ENCODE results near the gene RUFY4.

The RUFY4 gene

DNA sequence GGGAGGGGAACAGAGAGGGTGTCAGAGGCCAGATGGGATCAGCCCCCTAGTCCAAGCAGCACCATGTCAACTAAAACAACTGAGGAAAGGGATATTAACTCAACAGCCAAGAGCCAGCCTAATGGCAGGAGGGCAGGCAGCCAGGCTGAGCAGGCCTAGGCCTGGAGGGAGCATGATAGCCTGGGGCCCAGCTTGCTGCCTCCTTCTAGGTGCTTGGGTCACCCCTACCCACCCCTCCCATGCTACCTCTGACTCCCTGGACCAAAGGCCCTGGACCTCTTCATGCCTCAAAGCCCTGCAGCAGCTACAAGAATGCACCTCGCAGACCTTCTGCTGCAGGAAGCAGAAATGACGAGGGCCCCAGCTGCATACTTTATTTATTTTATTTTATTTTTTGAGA is 44.2 kb upstream of the RUFY4 start:
- Histone ChIP-seq H3K27ac (ENCODE audit: low read depth in 2 of 2, low read length in 2 of 2) (no peak overlapping the region), H3K27me3 (ENCODE audit: control insufficient read depth in 2 of 2, insufficient read depth in 2 of 2, low read length in 2 of 2) (no peaks in the 10 kb centered on the region), H3K4me3 (ENCODE audit: low read length in 2 of 2) (no peak overlapping the region), H3K9me3 (ENCODE audit: control insufficient read depth in 2 of 2, low read length in 2 of 2) (no peaks in the 10 kb centered on the region), H3K9ac (ENCODE audit: low read depth in 1 of 2, low read length in 2 of 2) (no peak overlapping the region), H3K36me3 (ENCODE audit: control insufficient read depth in 2 of 2, insufficient read depth in 2 of 2, low read length in 2 of 2) (no peaks in the 10 kb centered on the region), H3K4me1 (ENCODE audit: control insufficient read depth in 2 of 2, insufficient read depth in 2 of 2, low read length in 2 of 2) (no peaks in the 10 kb centered on the region)

DNA sequence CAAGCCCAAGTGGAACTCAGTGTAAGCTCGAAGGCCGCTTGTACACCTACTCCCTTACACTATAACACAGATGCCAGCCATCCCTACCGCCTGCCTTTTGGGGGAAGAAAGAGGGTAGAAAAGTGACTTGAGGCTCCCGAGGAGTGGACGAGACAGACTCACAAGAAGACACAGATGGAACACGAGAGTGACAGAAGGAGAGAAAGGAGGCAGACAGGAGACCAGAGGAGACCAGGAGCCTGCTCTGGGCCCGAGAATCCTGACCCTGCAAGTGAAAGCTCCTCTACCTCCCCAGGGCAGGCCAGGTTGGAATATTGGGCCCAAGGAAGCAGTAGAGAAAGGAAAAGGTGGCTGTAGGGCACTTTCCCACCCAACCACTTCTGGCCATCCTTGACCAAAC is 42.8 kb upstream of the RUFY4 start:
- Histone ChIP-seq H3K27me3 (ENCODE audit: control insufficient read depth in 2 of 2, insufficient read depth in 2 of 2, low read length in 2 of 2) (no peaks in the 10 kb centered on the region), H3K36me3 (ENCODE audit: control insufficient read depth in 2 of 2, insufficient read depth in 2 of 2, low read length in 2 of 2) (no peaks in the 10 kb centered on the region), H3K4me3 (ENCODE audit: low read length in 2 of 2) (no peak overlapping the region), H3K27ac (ENCODE audit: low read depth in 2 of 2, low read length in 2 of 2) (no peak overlapping the region), H3K9ac (ENCODE audit: low read depth in 1 of 2, low read length in 2 of 2) (no peak overlapping the region), H3K9me3 (ENCODE audit: control insufficient read depth in 2 of 2, low read length in 2 of 2) (no peaks in the 10 kb centered on the region), H3K4me1 (ENCODE audit: control insufficient read depth in 2 of 2, insufficient read depth in 2 of 2, low read length in 2 of 2) (no peaks in the 10 kb centered on the region)

DNA sequence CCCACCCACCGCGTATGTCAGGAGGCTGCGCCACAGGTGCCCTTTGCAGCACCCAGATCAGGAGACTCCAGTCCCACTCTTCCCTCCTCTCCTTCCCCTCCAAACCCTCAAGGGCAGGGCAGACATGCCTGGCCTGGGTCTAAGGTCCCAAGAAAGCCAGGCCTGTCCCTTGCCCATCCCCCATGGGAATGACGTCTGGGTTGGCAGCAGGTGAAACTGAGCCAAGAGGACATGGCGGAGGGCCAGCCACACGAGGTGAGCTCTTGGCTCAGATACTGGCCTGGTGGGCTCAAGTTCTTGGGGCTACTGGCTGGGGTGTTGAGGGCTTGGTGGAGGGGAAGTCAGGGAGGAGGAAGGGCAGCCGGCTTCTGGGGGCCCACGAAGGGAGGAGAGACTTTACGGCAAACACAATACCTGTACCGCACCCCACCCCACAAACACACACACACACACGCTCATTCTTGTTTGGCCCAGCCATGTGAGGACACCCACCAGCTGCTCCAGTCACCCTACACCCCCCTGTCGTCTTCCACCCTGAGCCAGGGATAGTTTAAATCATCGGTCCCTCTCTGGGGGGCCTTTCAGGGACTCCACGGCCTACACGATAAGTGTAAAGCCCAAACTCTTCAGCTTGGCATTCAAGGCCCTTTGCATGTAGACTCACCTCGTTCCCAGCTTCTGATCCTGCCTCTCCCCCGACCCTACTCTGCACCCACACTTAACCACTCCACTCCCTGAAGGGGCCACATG is 42.2 kb upstream of the RUFY4 start:
- H3K27ac ChIP-seq (ENCODE audit: low read depth in 2 of 2, low read length in 2 of 2) = no peak overlapping the region
- H3K4me1 ChIP-seq (ENCODE audit: control insufficient read depth in 2 of 2, insufficient read depth in 2 of 2, low read length in 2 of 2) = no peaks in the 10 kb centered on the region
- no peak overlapping the region for H3K9ac ChIP-seq (ENCODE audit: low read depth in 1 of 2, low read length in 2 of 2)

DNA sequence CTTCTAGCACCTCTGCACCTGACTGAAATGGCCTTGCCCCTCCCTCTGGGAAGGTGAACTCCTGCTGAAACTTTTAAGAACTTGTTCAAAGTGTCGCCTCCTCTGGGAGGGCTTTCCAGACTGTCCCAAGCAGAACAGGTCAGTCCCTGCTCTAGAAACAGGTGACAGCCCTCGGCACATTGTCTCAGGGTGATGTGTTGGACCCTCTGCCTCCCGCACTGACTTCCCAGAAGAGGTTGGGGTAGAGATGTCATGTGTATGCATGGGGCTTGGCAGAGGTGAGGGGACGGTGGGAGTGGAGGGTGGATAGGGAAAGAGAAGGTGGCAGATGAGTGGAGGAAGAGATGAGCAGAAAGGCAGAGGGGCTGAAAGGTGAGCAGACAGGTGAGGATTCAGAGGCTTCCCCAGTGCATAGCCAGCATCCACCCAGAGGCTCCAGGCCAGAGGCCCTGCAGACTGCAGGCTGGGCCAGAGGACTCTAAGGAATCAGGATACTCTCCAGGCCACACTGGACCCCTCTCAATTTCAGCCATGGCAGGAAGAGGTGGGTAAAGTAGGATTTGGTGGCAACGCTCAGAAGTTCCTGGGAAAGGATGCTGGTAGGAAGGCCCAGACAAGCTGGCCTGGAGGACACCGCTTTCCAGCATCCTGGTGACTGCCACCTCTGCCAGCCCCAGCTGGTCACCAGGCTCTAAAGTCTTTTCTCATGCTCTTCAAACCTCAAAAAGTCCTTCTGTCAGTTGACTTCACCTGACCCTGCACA is 41.4 kb upstream of the RUFY4 start:
- no peak overlapping the region for H3K4me3 ChIP-seq (ENCODE audit: low read length in 2 of 2)
- H3K4me1 ChIP-seq (ENCODE audit: control insufficient read depth in 2 of 2, insufficient read depth in 2 of 2, low read length in 2 of 2) = no peaks in the 10 kb centered on the region
- H3K27ac ChIP-seq (ENCODE audit: low read depth in 2 of 2, low read length in 2 of 2) = no peak overlapping the region
- H3K36me3 ChIP-seq (ENCODE audit: control insufficient read depth in 2 of 2, insufficient read depth in 2 of 2, low read length in 2 of 2) = no peaks in the 10 kb centered on the region
- H3K27me3 ChIP-seq (ENCODE audit: control insufficient read depth in 2 of 2, insufficient read depth in 2 of 2, low read length in 2 of 2) = no peaks in the 10 kb centered on the region
- no peaks in the 10 kb centered on the region for H3K9me3 ChIP-seq (ENCODE audit: control insufficient read depth in 2 of 2, low read length in 2 of 2)
- no peak overlapping the region for H3K9ac ChIP-seq (ENCODE audit: low read depth in 1 of 2, low read length in 2 of 2)

More for the DNA sequence above, 42.2 kb upstream of the RUFY4 start:
- no peaks in the 10 kb centered on the region for H3K36me3 ChIP-seq (ENCODE audit: control insufficient read depth in 2 of 2, insufficient read depth in 2 of 2, low read length in 2 of 2)
- H3K27me3 ChIP-seq (ENCODE audit: control insufficient read depth in 2 of 2, insufficient read depth in 2 of 2, low read length in 2 of 2) = no peaks in the 10 kb centered on the region
- no peak overlapping the region for H3K4me3 ChIP-seq (ENCODE audit: low read length in 2 of 2)
- H3K9me3 ChIP-seq (ENCODE audit: control insufficient read depth in 2 of 2, low read length in 2 of 2) = no peaks in the 10 kb centered on the region

DNA sequence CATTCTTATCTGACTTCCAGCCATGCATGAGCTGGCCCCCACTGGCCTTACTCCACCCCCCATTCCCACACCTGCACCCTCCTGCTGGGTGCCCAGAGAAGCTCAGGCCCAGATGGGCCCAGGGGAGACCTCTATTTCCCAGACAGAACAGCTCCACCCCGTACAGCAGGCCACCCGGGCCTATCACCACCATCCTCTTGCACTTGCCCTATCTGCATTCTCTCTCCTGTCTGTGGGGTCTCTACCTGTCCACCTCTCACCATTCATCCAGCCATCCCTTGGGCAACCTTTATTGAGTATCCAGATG is 40.9 kb upstream of the RUFY4 start:
- no peak overlapping the region for H3K4me3 ChIP-seq (ENCODE audit: low read length in 2 of 2)
- H3K27ac ChIP-seq (ENCODE audit: low read depth in 2 of 2, low read length in 2 of 2) = no peak overlapping the region
- H3K4me1 ChIP-seq (ENCODE audit: control insufficient read depth in 2 of 2, insufficient read depth in 2 of 2, low read length in 2 of 2) = no peaks in the 10 kb centered on the region
- H3K27me3 ChIP-seq (ENCODE audit: control insufficient read depth in 2 of 2, insufficient read depth in 2 of 2, low read length in 2 of 2) = no peaks in the 10 kb centered on the region
- no peak overlapping the region for H3K9ac ChIP-seq (ENCODE audit: low read depth in 1 of 2, low read length in 2 of 2)
- no peaks in the 10 kb centered on the region for H3K9me3 ChIP-seq (ENCODE audit: control insufficient read depth in 2 of 2, low read length in 2 of 2)
- no peaks in the 10 kb centered on the region for H3K36me3 ChIP-seq (ENCODE audit: control insufficient read depth in 2 of 2, insufficient read depth in 2 of 2, low read length in 2 of 2)

DNA sequence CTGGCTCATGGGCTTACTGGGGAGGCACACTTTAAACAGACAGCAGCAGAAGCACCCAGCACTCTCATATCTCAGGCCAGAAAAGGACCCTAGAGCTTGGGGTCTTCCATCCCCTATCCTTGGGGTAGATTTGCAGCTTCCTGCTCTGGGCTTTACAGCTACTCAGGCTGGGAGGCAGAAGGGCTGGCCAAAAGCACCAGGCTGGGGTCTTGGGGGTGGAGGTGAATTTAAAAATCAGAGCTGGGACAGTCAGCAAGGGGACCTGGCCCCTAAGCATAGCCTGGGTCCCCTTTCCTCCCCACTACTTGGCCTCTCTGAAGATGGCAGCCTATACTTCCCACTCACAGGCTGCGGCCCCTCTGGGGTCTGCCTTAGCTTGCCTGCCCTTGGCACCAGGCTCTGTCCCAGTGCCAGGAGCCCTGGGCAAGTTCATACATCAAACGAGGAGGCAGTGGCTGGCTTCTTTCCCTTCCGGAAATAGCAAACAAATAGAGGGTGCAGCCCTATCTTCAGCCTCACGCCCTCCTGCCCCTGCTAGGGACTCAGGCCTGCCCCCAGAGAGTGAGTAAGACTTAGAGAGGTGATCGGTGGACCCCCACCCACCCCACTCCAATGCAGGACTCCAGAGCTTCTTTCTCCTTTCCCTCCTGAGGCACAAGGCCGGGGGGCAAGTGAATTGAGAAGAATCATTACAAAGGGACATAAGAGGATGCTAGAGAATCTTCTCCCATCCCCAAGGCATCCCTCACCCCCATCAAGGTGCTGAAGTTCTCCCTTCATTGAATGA is 40.3 kb upstream of the RUFY4 start:
- no peak overlapping the region for H3K27ac ChIP-seq (ENCODE audit: low read depth in 2 of 2, low read length in 2 of 2)
- no peaks in the 10 kb centered on the region for H3K4me1 ChIP-seq (ENCODE audit: control insufficient read depth in 2 of 2, insufficient read depth in 2 of 2, low read length in 2 of 2)
- H3K36me3 ChIP-seq (ENCODE audit: control insufficient read depth in 2 of 2, insufficient read depth in 2 of 2, low read length in 2 of 2) = no peaks in the 10 kb centered on the region
- no peak overlapping the region for H3K9ac ChIP-seq (ENCODE audit: low read depth in 1 of 2, low read length in 2 of 2)
- no peaks in the 10 kb centered on the region for H3K9me3 ChIP-seq (ENCODE audit: control insufficient read depth in 2 of 2, low read length in 2 of 2)
- peaks cover 0 to 2% of the 10 kb centered on the region in 2 donors for H3K27me3 ChIP-seq (ENCODE audit: control insufficient read depth in 2 of 2, insufficient read depth in 2 of 2, low read length in 2 of 2)
- no peak overlapping the region for H3K4me3 ChIP-seq (ENCODE audit: low read length in 2 of 2)

DNA sequence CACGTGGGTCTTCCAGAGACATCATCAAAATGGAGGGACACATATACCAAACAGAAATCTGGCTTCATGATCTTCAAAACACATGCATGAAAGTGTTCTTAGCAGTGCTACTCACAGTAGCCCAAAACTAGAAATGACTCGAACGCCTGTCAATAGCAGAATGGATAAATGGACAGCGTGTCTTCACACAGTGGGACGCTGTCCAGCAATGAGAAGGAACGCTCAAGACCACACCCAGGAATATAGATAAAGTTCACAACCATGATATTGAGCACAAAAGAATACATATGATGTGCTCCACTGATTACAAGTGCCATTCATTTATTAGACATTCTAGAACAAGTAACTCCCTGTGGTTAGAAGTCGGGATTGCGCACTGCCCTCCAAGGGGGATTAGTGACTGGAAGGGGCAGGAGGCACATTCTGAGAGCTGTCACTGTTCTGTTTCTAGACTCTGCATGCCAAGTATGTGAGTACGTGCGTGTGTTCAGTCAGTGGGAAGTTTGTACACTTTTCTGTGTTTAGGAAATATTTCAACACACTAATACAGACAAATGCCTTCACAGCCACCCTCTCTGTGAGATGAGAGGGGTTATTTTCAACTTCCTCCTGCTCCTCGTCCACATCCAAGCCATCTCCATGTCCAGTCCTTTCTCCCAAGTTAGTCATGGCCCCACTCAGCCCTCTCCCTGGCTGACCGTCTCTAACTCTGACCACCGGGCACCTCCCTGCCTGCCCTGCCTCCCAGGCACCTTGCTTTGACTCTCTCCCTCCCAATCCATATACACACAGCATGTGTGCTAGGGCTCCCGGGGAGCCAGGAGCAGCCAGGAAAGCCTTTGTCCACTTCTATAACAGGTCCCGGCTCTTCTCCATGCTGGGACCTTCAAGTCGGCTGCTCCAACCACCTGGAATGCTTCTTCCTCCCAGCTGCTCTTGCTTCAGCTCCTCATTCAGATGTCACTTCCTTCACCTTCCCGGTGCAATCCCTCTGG is 39.4 kb upstream of the RUFY4 start:
- Histone ChIP-seq H3K27me3 (ENCODE audit: control insufficient read depth in 2 of 2, insufficient read depth in 2 of 2, low read length in 2 of 2) (peaks cover 0 to 7% of the 10 kb centered on the region in 2 donors), H3K4me3 (ENCODE audit: low read length in 2 of 2) (no peak overlapping the region), H3K9ac (ENCODE audit: low read depth in 1 of 2, low read length in 2 of 2) (no peak overlapping the region), H3K4me1 (ENCODE audit: control insufficient read depth in 2 of 2, insufficient read depth in 2 of 2, low read length in 2 of 2) (no peaks in the 10 kb centered on the region), H3K36me3 (ENCODE audit: control insufficient read depth in 2 of 2, insufficient read depth in 2 of 2, low read length in 2 of 2) (no peaks in the 10 kb centered on the region), H3K9me3 (ENCODE audit: control insufficient read depth in 2 of 2, low read length in 2 of 2) (no peaks in the 10 kb centered on the region), H3K27ac (ENCODE audit: low read depth in 2 of 2, low read length in 2 of 2) (no peak overlapping the region)

DNA sequence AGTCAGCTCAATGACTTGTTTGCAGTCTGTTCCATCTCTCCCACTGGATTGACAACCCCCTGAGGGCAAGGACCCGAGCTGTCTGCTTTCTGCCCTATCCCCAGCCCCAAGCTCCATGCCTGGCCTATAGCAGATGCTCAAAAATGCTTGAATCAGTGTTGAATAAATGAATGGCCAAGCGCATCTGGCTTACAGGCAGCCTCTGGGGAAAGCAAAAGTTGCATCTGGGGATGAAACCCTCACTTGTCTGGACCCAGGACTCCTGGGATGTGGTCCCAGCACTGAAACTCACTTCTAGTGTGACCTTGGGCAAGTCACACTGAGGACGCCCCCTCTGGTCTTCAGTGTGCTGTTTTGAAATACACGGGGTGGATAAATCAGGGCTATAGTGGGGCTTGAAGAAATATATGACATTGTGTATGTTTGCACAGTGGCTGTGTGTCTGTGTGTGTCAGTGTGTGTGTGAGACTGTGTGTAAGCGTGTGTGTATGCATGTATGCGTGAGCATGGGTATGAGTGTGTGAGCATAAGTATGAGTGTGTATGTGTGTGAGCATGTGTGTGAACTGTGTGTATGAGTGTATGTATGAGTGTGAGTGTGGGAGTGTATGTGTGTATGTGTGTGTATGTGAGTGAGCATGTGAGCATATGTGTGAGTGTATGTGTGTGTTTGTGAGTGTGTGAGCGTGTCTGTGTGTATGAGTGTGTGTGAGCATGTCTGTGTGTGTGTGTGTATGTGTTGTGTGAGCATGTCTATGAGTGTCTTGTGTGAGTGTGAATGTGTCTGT is 38.5 kb upstream of the RUFY4 start:
- Histone ChIP-seq H3K27me3 (ENCODE audit: control insufficient read depth in 2 of 2, insufficient read depth in 2 of 2, low read length in 2 of 2) (peaks cover 0 to 7% of the 10 kb centered on the region in 2 donors), H3K4me1 (ENCODE audit: control insufficient read depth in 2 of 2, insufficient read depth in 2 of 2, low read length in 2 of 2) (no peaks in the 10 kb centered on the region), H3K27ac (ENCODE audit: low read depth in 2 of 2, low read length in 2 of 2) (no peak overlapping the region), H3K9me3 (ENCODE audit: control insufficient read depth in 2 of 2, low read length in 2 of 2) (no peaks in the 10 kb centered on the region), H3K4me3 (ENCODE audit: low read length in 2 of 2) (no peak overlapping the region), H3K9ac (ENCODE audit: low read depth in 1 of 2, low read length in 2 of 2) (no peak overlapping the region), H3K36me3 (ENCODE audit: control insufficient read depth in 2 of 2, insufficient read depth in 2 of 2, low read length in 2 of 2) (no peaks in the 10 kb centered on the region)

DNA sequence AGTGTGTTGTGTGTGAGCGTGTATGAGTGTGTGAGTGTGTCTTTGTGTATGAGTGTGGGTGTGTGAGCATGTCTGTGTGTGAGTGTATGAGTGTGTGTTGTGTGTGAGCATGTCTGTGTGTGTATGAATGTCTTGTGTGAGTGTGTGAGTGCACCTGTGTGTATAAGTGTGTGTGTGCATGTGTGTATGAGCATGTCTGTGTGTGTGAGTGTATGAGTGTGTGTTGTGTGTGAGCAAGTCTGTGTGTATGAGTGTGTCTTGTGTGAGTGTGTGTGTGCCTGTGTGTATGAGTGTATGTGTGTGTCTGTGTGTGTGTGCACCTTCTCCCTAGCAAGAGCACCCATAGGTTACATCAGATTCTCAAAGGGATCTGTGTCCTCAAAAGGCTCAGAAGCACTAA is 37.8 kb upstream of the RUFY4 start:
- no peaks in the 10 kb centered on the region for H3K9me3 ChIP-seq (ENCODE audit: control insufficient read depth in 2 of 2, low read length in 2 of 2)
- H3K4me1 ChIP-seq (ENCODE audit: control insufficient read depth in 2 of 2, insufficient read depth in 2 of 2, low read length in 2 of 2) = no peaks in the 10 kb centered on the region
- H3K4me3 ChIP-seq (ENCODE audit: low read length in 2 of 2) = no peak overlapping the region
- H3K36me3 ChIP-seq (ENCODE audit: control insufficient read depth in 2 of 2, insufficient read depth in 2 of 2, low read length in 2 of 2) = no peaks in the 10 kb centered on the region
- H3K27me3 ChIP-seq (ENCODE audit: control insufficient read depth in 2 of 2, insufficient read depth in 2 of 2, low read length in 2 of 2) = peaks cover 0 to 7% of the 10 kb centered on the region in 2 donors
- H3K9ac ChIP-seq (ENCODE audit: low read depth in 1 of 2, low read length in 2 of 2) = no peak overlapping the region
- no peak overlapping the region for H3K27ac ChIP-seq (ENCODE audit: low read depth in 2 of 2, low read length in 2 of 2)
